Neural crest cell (in vitro differentiated cells): ENCODE results near the gene FN1. TPM values are rescaled to one million over a fixed set of nuclear protein-coding genes. Genes with fewer than 3 reads are reported as not detected.
A peak's percentile ranks its signal among the peaks of the same experiment; 100 is the strongest.

Source experiments
- DNase-seq: peaks from one replicate; pipeline ENCODE4 v3.0.0; 2021; ENCODE audit warnings: low read depth, mixed read lengths, low spot score
- H3K27ac Mint-ChIP-seq: one replicate; pipeline ENCODE4 v1.8.0; 2021; ENCODE audit warnings: mild to moderate bottlenecking, mixed read lengths; ENCODE audit not compliant: unreplicated experiment
- H3K27me3 Mint-ChIP-seq: 2 replicates; pipeline ENCODE4 v1.8.0; 2021; ENCODE audit warnings: low read depth, mild to moderate bottlenecking, mixed read lengths
- H3K36me3 Mint-ChIP-seq: 2 replicates; pipeline ENCODE4 v1.8.0; 2021; ENCODE audit warnings: low read depth, mild to moderate bottlenecking, mixed read lengths
- H3K4me1 Mint-ChIP-seq: 2 replicates; pipeline ENCODE4 v1.8.0; 2021; ENCODE audit warnings: mixed read lengths
- H3K4me3 Mint-ChIP-seq: one replicate; pipeline ENCODE4 v1.8.0; 2021; ENCODE audit warnings: mild to moderate bottlenecking, mixed read lengths
- H3K9me3 Mint-ChIP-seq: 2 replicates; pipeline ENCODE4 v1.8.0; 2021; ENCODE audit warnings: mixed read lengths
- CTCF ChIP-seq: fragments of 200-600 bp; sonication (generic); conservative IDR thresholded peaks from 2 replicates; pipeline ENCODE4 v1.5.0; 2021; ENCODE audit warnings: antibody characterized with exemption, mild to moderate bottlenecking
- total RNA-seq: library from RNA; stranded (reverse); gene quantifications from 2 replicates; pipeline ENCODE4 v1.2.1, GENCODE V29; 2021

The FN1 gene
- total RNA-seq, 1 donor from 2014 or later = 103 TPM

DNA sequence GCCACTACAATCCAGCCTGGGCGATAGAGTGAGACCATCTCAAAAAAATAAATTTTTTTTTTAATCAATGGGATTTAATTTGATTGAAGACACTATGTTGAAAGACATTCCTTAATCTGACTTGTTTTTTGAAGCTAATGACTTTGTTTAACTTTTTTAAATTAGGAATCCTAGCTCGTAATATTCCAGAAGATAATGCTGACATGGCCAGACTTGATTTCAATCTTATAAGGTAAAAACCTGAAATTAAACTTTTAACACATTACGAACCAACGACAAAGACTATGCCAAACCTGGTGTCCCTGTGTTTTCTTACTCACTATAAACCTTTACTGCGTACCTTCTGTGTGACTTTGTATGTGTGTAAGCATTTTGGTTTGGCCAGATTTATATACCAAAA lies 116.4 kb downstream of the FN1 start:
- no peak overlapping the region for H3K4me3 Mint-ChIP-seq

DNA sequence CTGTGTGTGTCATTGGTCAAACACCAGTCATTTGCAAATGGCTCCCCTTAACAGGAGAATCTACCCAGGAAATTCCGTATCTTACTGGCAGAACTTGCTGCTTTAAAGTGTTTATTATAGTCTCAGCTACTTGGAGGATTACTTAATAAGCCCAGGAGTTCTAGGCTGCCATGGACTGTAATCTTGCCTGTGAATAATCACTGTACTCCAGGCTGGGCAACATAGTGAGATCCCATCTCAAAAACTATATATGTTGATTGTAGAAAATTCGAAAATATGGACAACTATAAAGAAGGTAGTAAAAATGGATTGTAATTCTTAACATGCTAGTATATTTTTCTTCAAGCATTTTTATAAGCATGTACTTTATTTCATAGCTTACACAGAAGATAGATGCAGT lies 119.5 kb downstream of the FN1 start:
- DNase-seq = no peak
- peaks cover 42% of the 10 kb centered on the region for H3K36me3 Mint-ChIP-seq
- peak overlapping the region; percentile 62 for H3K4me3 Mint-ChIP-seq
- H3K27ac Mint-ChIP-seq = no peak overlapping the region
- H3K4me1 Mint-ChIP-seq = peaks cover 36% of the 10 kb centered on the region
- TF ChIP-seq CTCF = no peak
- no peaks in the 10 kb centered on the region for H3K9me3 Mint-ChIP-seq
- H3K27me3 Mint-ChIP-seq = no peaks in the 10 kb centered on the region

More for the DNA sequence above, 116.4 kb downstream of the FN1 start:
- no peak for TF ChIP-seq CTCF
- Mint-ChIP-seq H3K36me3 (peaks cover 43% of the 10 kb centered on the region), H3K9me3 (no peaks in the 10 kb centered on the region), H3K4me1 (peaks cover 20% of the 10 kb centered on the region), H3K27me3 (no peaks in the 10 kb centered on the region), H3K27ac (no peak overlapping the region)
- no peak for DNase-seq

DNA sequence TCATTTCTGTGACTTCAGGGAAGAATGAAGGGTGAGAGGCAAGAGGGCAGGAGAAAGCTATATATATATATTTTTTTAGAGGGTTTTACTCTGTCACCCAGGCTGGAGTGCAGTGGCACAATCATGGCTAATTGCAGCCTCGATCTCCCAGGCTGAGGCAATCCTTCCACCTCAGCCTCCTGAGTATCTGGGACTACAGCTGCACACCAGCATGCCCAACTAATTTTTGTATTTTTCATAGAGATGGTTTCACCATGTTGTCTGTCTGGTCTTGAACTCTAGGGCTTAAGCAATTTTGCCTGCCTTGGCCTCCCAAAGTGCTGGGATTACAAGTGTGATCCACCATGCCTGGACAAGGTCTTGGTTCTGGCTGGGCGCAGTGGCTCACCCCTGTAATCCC lies 120.6 kb downstream of the FN1 start:
- no peak overlapping the region for H3K27ac Mint-ChIP-seq
- H3K9me3 Mint-ChIP-seq = no peaks in the 10 kb centered on the region

GRCh38 chr2:215314896-215315295 lies 121.0 kb downstream of the FN1 start:
- no peak for TF ChIP-seq CTCF
- Mint-ChIP-seq H3K27ac (no peak overlapping the region), H3K36me3 (peaks cover 31% of the 10 kb centered on the region), H3K9me3 (no peaks in the 10 kb centered on the region), H3K4me1 (peaks cover 36% of the 10 kb centered on the region), H3K27me3 (no peaks in the 10 kb centered on the region), H3K4me3 (no peak overlapping the region)
- DNase-seq = no peak

More for the DNA sequence above, 120.6 kb downstream of the FN1 start:
- Mint-ChIP-seq H3K27me3 (no peaks in the 10 kb centered on the region), H3K4me3 (no peak overlapping the region), H3K36me3 (peaks cover 35% of the 10 kb centered on the region), H3K4me1 (peaks cover 36% of the 10 kb centered on the region)
- no peak for DNase-seq
- no peak for TF ChIP-seq CTCF

DNA sequence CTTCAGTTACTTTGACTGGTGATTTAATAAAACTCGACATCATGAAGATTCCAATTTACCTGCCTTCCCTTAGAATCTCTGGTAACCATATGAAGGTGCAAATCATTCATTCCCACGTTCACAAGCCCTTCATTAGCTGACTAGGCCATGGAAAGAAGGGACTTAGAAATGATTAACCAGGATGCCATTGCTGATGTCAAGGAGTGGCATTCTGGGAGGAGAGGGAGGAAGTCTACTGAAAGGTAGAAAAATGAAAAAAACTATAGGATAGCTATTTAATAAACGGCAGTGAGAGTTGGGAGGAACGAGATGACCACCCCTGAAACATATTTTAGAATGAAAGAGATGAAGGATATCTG lies 122.6 kb downstream of the FN1 start:
- Mint-ChIP-seq H3K4me1 (peaks cover 36% of the 10 kb centered on the region), H3K4me3 (peak overlapping the region; percentile 93), H3K36me3 (peaks cover 25% of the 10 kb centered on the region), H3K27ac (no peak overlapping the region), H3K9me3 (no peaks in the 10 kb centered on the region), H3K27me3 (no peaks in the 10 kb centered on the region)
- DNase-seq = no peak
- no peak for TF ChIP-seq CTCF
